H9 (cell line): ENCODE results near the gene CHTOP. TPM values are rescaled to one million over a fixed set of nuclear protein-coding genes. Genes with fewer than 3 reads are reported as not detected.

Experiments
- DNase-seq: peaks from one replicate; pipeline ENCODE4 v3.0.0-alpha.2; 2017
- H2AFZ ChIP-seq: one replicate; pipeline ENCODE4 v1.6.1; 2013; ENCODE audit warnings: mild to moderate bottlenecking, low read length, control low read depth, moderate library complexity
- H2AK5ac ChIP-seq: 2 replicates; pipeline ENCODE4 v1.6.1; 2013; ENCODE audit warnings: low read length, control low read depth, mixed read lengths; ENCODE audit not compliant: insufficient read length
- H2BK120ac ChIP-seq: one replicate; pipeline ENCODE4 v1.6.1; 2013; ENCODE audit warnings: low read depth, mild to moderate bottlenecking, low read length, control low read depth, inconsistent platforms; ENCODE audit not compliant: poor library complexity, severe bottlenecking
- H2BK12ac ChIP-seq: 2 replicates; pipeline ENCODE4 v1.6.1; 2013; ENCODE audit warnings: low read length, control low read depth, mixed read lengths, low read depth; ENCODE audit not compliant: insufficient read length
- H2BK15ac ChIP-seq: 2 replicates; pipeline ENCODE4 v1.6.1; 2013; ENCODE audit warnings: low read depth, low read length, control low read depth
- H2BK20ac ChIP-seq: one replicate; pipeline ENCODE4 v1.6.1; 2013; ENCODE audit warnings: low read depth, mild to moderate bottlenecking, low read length, control low read depth, inconsistent platforms; ENCODE audit not compliant: poor library complexity, severe bottlenecking
- H2BK5ac ChIP-seq: 2 replicates; pipeline ENCODE4 v1.6.1; 2013; ENCODE audit warnings: low read length, control low read depth, mixed read lengths; ENCODE audit not compliant: insufficient read length
- H3K14ac ChIP-seq: 2 replicates; pipeline ENCODE4 v1.6.1; 2013; ENCODE audit warnings: low read length, control low read depth; ENCODE audit not compliant: insufficient read depth
- H3K18ac ChIP-seq: 2 replicates; pipeline ENCODE4 v1.6.1; 2013; ENCODE audit warnings: low read depth, mild to moderate bottlenecking, mixed read lengths, low read length, control low read depth; ENCODE audit not compliant: insufficient read length
- H3K23ac ChIP-seq: 2 replicates; pipeline ENCODE4 v1.6.1; 2013; ENCODE audit warnings: low read length, control low read depth, mixed read lengths, low read depth; ENCODE audit not compliant: insufficient read length
- H3K23me2 ChIP-seq: 2 replicates; pipeline ENCODE4 v1.6.1; 2013; ENCODE audit warnings: low read depth, mild to moderate bottlenecking, mixed read lengths, low read length, control low read depth; ENCODE audit not compliant: insufficient read length, poor library complexity, severe bottlenecking
- H3K27ac ChIP-seq: 2 replicates; pipeline ENCODE4 v1.5.1; 2013; ENCODE audit warnings: low read length, control low read depth, mixed read lengths, low read depth; ENCODE audit not compliant: insufficient read length
- H3K27me3 ChIP-seq: 2 replicates; pipeline ENCODE4 v1.6.1; 2013; ENCODE audit warnings: low read length, control low read depth, inconsistent platforms; ENCODE audit not compliant: insufficient read depth
- H3K4ac ChIP-seq: 2 replicates; pipeline ENCODE4 v1.6.1; 2013; ENCODE audit warnings: low read depth, mild to moderate bottlenecking, control low read depth, inconsistent platforms, low read length, moderate library complexity
- H3K4me1 ChIP-seq: 2 replicates; pipeline ENCODE4 v1.6.1; 2013; ENCODE audit warnings: low read length, control low read depth, inconsistent platforms; ENCODE audit not compliant: insufficient read depth
- H3K4me2 ChIP-seq: 2 replicates; pipeline ENCODE4 v1.6.1; 2013; ENCODE audit warnings: low read length, control low read depth, mixed read lengths; ENCODE audit not compliant: insufficient read length, insufficient read depth
- H3K56ac ChIP-seq: 2 replicates; pipeline ENCODE4 v1.6.1; 2013; ENCODE audit warnings: low read depth, mild to moderate bottlenecking, mixed read lengths, low read length, control low read depth; ENCODE audit not compliant: insufficient read length
- H3K79me1 ChIP-seq: 2 replicates; pipeline ENCODE4 v1.6.1; 2013; ENCODE audit warnings: low read depth, mild to moderate bottlenecking, moderate library complexity, low read length, control low read depth, inconsistent platforms; ENCODE audit not compliant: insufficient read depth, poor library complexity, severe bottlenecking
- H3K79me2 ChIP-seq: 2 replicates; pipeline ENCODE4 v1.6.1; 2013; ENCODE audit warnings: low read length, control low read depth, inconsistent platforms; ENCODE audit not compliant: insufficient read depth
- H3K9ac ChIP-seq: 2 replicates; pipeline ENCODE4 v1.6.1; 2013; ENCODE audit warnings: low read length, control low read depth, mixed read lengths; ENCODE audit not compliant: insufficient read length; ENCODE audit errors: extremely low read depth
- H3K9me3 ChIP-seq: one replicate; pipeline ENCODE4 v1.6.1; 2013; ENCODE audit warnings: low read depth, low read length, inconsistent platforms; ENCODE audit not compliant: control insufficient read depth
- H3T11ph ChIP-seq: one replicate; pipeline ENCODE4 v1.6.1; 2013; ENCODE audit warnings: mild to moderate bottlenecking, low read length, control low read depth, inconsistent platforms
- H4K20me1 ChIP-seq: one replicate; pipeline ENCODE4 v1.6.1; 2013; ENCODE audit not compliant: control insufficient read depth, insufficient read length, insufficient read depth
- H4K5ac ChIP-seq: 2 replicates; pipeline ENCODE4 v1.6.1; 2013; ENCODE audit warnings: low read depth, mild to moderate bottlenecking, mixed read lengths, low read length, control low read depth; ENCODE audit not compliant: insufficient read length
- H4K8ac ChIP-seq: replicated peaks from 2 replicates; pipeline ENCODE4 v1.6.1; 2013; ENCODE audit warnings: low read length, control low read depth, mixed read lengths, low read depth; ENCODE audit not compliant: insufficient read length
- H4K91ac ChIP-seq: 2 replicates; pipeline ENCODE4 v1.6.1; 2013; ENCODE audit warnings: low read depth, mild to moderate bottlenecking, moderate library complexity, mixed read lengths, low read length, control low read depth; ENCODE audit not compliant: insufficient read length
- H3K27ac Mint-ChIP-seq, 3 experiments: 2 replicates in 2 of 3; 3 replicates in 1 of 3; pipeline ENCODE4 v1.8.0; 2020 to 2021; ENCODE audit warnings: mixed read lengths in 3 of 3, mild to moderate bottlenecking in 1 of 3, moderate library complexity in 1 of 3
- H3K27me3 Mint-ChIP-seq: 2 replicates; pipeline ENCODE4 v1.8.0; 2021; ENCODE audit warnings: low read depth, mild to moderate bottlenecking, moderate library complexity, mixed read lengths
- H3K36me3 Mint-ChIP-seq, 3 experiments: 2 replicates in 2 of 3; 3 replicates in 1 of 3; pipeline ENCODE4 v1.8.0; 2020 to 2021; ENCODE audit warnings: low read depth in 3 of 3, mixed read lengths in 3 of 3; ENCODE audit not compliant: insufficient read depth in 1 of 3
- H3K4me1 Mint-ChIP-seq, 2 experiments: 2 replicates each; pipeline ENCODE4 v1.8.0; 2020; ENCODE audit warnings: mixed read lengths in 2 of 2
- H3K4me3 Mint-ChIP-seq, 2 experiments: 2 replicates in 1 of 2; 3 replicates in 1 of 2; pipeline ENCODE4 v1.8.0; 2020 to 2021; ENCODE audit warnings: mild to moderate bottlenecking in 2 of 2, mixed read lengths in 2 of 2, moderate library complexity in 1 of 2
- H3K9me3 Mint-ChIP-seq, 2 experiments: 2 replicates in 1 of 2; 3 replicates in 1 of 2; pipeline ENCODE4 v1.8.0; 2020; ENCODE audit warnings: mild to moderate bottlenecking in 2 of 2, mixed read lengths in 2 of 2, moderate library complexity in 1 of 2
- WGBS: extraction: QIAGEN DNeasy Blood & Tissue Kit; methylation state at CpG from one replicate; pipeline ENCODE4 v1.1.7; 2013; ENCODE audit warnings: missing lambda C conversion rate, low lambda C conversion rate, mixed read lengths; ENCODE audit not compliant: insufficient read length; ENCODE audit errors: extremely low coverage; 5-methylcytosine and 5-hydroxymethylcytosine counted together
- total RNA-seq: library from RNA; stranded (reverse); gene quantifications from 2 replicates; pipeline ENCODE4 v1.2.1, GENCODE V29; 2021
- TF ChIP-seq, protein P1 (sequence below): fragments of 200-600 bp; sonication (generic); conservative IDR thresholded peaks from 3 replicates; pipeline ENCODE4 v1.8.0; 2021; ENCODE audit warnings: antibody characterized with exemption, mild to moderate bottlenecking

CHTOP gene
- total RNA-seq, 1 experiment from 2014 or later: 126 TPM

GRCh38 chr1:153640861-153641260 lies 7.0 kb downstream of the CHTOP start:
- TF ChIP-seq, protein P1, sequence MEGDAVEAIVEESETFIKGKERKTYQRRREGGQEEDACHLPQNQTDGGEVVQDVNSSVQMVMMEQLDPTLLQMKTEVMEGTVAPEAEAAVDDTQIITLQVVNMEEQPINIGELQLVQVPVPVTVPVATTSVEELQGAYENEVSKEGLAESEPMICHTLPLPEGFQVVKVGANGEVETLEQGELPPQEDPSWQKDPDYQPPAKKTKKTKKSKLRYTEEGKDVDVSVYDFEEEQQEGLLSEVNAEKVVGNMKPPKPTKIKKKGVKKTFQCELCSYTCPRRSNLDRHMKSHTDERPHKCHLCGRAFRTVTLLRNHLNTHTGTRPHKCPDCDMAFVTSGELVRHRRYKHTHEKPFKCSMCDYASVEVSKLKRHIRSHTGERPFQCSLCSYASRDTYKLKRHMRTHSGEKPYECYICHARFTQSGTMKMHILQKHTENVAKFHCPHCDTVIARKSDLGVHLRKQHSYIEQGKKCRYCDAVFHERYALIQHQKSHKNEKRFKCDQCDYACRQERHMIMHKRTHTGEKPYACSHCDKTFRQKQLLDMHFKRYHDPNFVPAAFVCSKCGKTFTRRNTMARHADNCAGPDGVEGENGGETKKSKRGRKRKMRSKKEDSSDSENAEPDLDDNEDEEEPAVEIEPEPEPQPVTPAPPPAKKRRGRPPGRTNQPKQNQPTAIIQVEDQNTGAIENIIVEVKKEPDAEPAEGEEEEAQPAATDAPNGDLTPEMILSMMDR: no peak
- Histone ChIP-seq H3K79me2 (no peaks in the 10 kb centered on the region), H2BK120ac (no peak overlapping the region), H2AK5ac (no peak overlapping the region), H3K9ac (no peak overlapping the region), H2BK20ac (no peak overlapping the region), H2BK15ac (no peak overlapping the region), H4K8ac (no peak overlapping the region), H3K9me3 (no peaks in the 10 kb centered on the region), H2BK12ac (no peak overlapping the region), H3K56ac (no peak overlapping the region), H4K91ac (no peak overlapping the region), H3K4me1 (no peaks in the 10 kb centered on the region), H3K23me2 (no peaks in the 10 kb centered on the region), H2AFZ (no peak overlapping the region), H3T11ph (no peak overlapping the region), H3K18ac (no peak overlapping the region), H3K79me1 (peaks cover 4% of the 10 kb centered on the region), H2BK5ac (no peak overlapping the region), H3K4ac (no peak overlapping the region), H4K20me1 (no peaks in the 10 kb centered on the region), H3K27me3 (no peaks in the 10 kb centered on the region), H4K5ac (no peak overlapping the region), H3K27ac (no peak overlapping the region), H3K14ac (no peak overlapping the region), H3K4me2 (no peak overlapping the region), H3K23ac (no peak overlapping the region)
- H3K36me3 Mint-ChIP-seq: peaks cover 66 to 98% (median 92%) of the 10 kb centered on the region in 3 experiments
- no peak for DNase-seq
- no peak overlapping the region for H3K27ac Mint-ChIP-seq
- no peaks in the 10 kb centered on the region for H3K9me3 Mint-ChIP-seq
- peaks cover 0 to under 1% of the 10 kb centered on the region in 2 experiments; a peak in 2 of 4 replicates for H3K4me1 Mint-ChIP-seq
- H3K4me3 Mint-ChIP-seq: no peak overlapping the region
- H3K27me3 Mint-ChIP-seq: no peaks in the 10 kb centered on the region
- no CpG with 5 or more reads among the region's 6 CpGs for WGBS
